ENCODE results near the gene TMEM169.
"Not testable (repeated sequence)": the region's sequence is repeated elsewhere in the genome, so short reads cannot be mapped to it uniquely, and the experiment has no call there.

The TMEM169 gene

GRCh38 chr2:216080048-216080447, 1.7 kb upstream of the TMEM169 start:
- H3K36me3 Mint-ChIP-seq (ENCODE audit: low read depth); H3K27ac Mint-ChIP-seq; H3K9me3 Mint-ChIP-seq; H3K27me3 Mint-ChIP-seq (ENCODE audit: low read depth): not testable (repeated sequence)
- Mint-ChIP-seq H3K4me3 (peak overlapping the region; percentile 92), H3K4me1 (ENCODE audit: low read depth) (peaks cover 42% of the 10 kb centered on the region)

GRCh38 chr2:216081012-216081411, 707 bp upstream of the TMEM169 start:
- peaks cover 43% of the 10 kb centered on the region for H3K4me1 Mint-ChIP-seq (ENCODE audit: low read depth)
- no peaks in the 10 kb centered on the region for H3K27me3 Mint-ChIP-seq (ENCODE audit: low read depth)
- H3K9me3 Mint-ChIP-seq: no peaks in the 10 kb centered on the region
- H3K4me3 Mint-ChIP-seq: peak overlapping the region; percentile 92
- peak overlapping the region; percentile 79 for H3K27ac Mint-ChIP-seq
- peaks cover 7% of the 10 kb centered on the region for H3K36me3 Mint-ChIP-seq (ENCODE audit: low read depth)

GRCh38 chr2:216082117-216082711, 495 bp downstream of the TMEM169 start:
- H3K27me3 Mint-ChIP-seq (ENCODE audit: low read depth): no peaks in the 10 kb centered on the region
- H3K4me3 Mint-ChIP-seq: peak overlapping the region; percentile 92
- peak overlapping the region; percentile 79 for H3K27ac Mint-ChIP-seq
- H3K36me3 Mint-ChIP-seq (ENCODE audit: low read depth): peaks cover 12% of the 10 kb centered on the region
- peaks cover 52% of the 10 kb centered on the region for H3K4me1 Mint-ChIP-seq (ENCODE audit: low read depth)
- H3K9me3 Mint-ChIP-seq: no peaks in the 10 kb centered on the region

GRCh38 chr2:216082805-216083204, 1.1 kb downstream of the TMEM169 start:
- Mint-ChIP-seq H3K4me3 (peak overlapping the region; percentile 92), H3K4me1 (ENCODE audit: low read depth) (peaks cover 52% of the 10 kb centered on the region), H3K27me3 (ENCODE audit: low read depth) (no peaks in the 10 kb centered on the region), H3K9me3 (no peaks in the 10 kb centered on the region), H3K27ac (peak overlapping the region; percentile 74), H3K36me3 (ENCODE audit: low read depth) (peaks cover 12% of the 10 kb centered on the region)

- Mint-ChIP-seq H3K4me3 (peak overlapping the region; percentile 65), H3K27ac (peak overlapping the region; percentile 91), H3K36me3 (ENCODE audit: low read depth) (peaks cover 12% of the 10 kb centered on the region), H3K27me3 (ENCODE audit: low read depth) (no peaks in the 10 kb centered on the region), H3K9me3 (no peaks in the 10 kb centered on the region), H3K4me1 (ENCODE audit: low read depth) (peaks cover 50% of the 10 kb centered on the region)
Measured at GRCh38 chr2:216083464-216084281, 2.0 kb downstream of the TMEM169 start.

GRCh38 chr2:216084547-216084946, 2.8 kb downstream of the TMEM169 start:
- Mint-ChIP-seq H3K4me1 (ENCODE audit: low read depth) (peaks cover 48% of the 10 kb centered on the region), H3K36me3 (ENCODE audit: low read depth) (peaks cover 13% of the 10 kb centered on the region), H3K4me3 (peak overlapping the region; percentile 63)

GRCh38 chr2:216086207-216086893, 4.6 kb downstream of the TMEM169 start:
- Mint-ChIP-seq H3K36me3 (ENCODE audit: low read depth) (peaks cover 13% of the 10 kb centered on the region), H3K4me1 (ENCODE audit: low read depth) (peaks cover 53% of the 10 kb centered on the region), H3K9me3 (peaks cover 5% of the 10 kb centered on the region), H3K27me3 (ENCODE audit: low read depth) (no peaks in the 10 kb centered on the region), H3K4me3 (no peak overlapping the region), H3K27ac (peak overlapping the region; percentile 66)

More at GRCh38 chr2:216084547-216084946, 2.8 kb downstream of the TMEM169 start:
- H3K9me3 Mint-ChIP-seq: no peaks in the 10 kb centered on the region
- H3K27me3 Mint-ChIP-seq (ENCODE audit: low read depth): no peaks in the 10 kb centered on the region
- H3K27ac Mint-ChIP-seq: peak overlapping the region; percentile 91

- Mint-ChIP-seq H3K27me3 (ENCODE audit: low read depth) (no peaks in the 10 kb centered on the region), H3K4me1 (ENCODE audit: low read depth) (peaks cover 21% of the 10 kb centered on the region), H3K9me3 (peaks cover 5% of the 10 kb centered on the region), H3K4me3 (no peak overlapping the region), H3K36me3 (ENCODE audit: low read depth) (peaks cover 9% of the 10 kb centered on the region), H3K27ac (peak overlapping the region; percentile 21)
Measured at GRCh38 chr2:216090369-216090786, 8.7 kb downstream of the TMEM169 start.

GRCh38 chr2:216092646-216093045, 10.9 kb downstream of the TMEM169 start:
- H3K9me3 Mint-ChIP-seq: peaks cover 5% of the 10 kb centered on the region
- no peak overlapping the region for H3K27ac Mint-ChIP-seq
- no peaks in the 10 kb centered on the region for H3K27me3 Mint-ChIP-seq (ENCODE audit: low read depth)
- peaks cover 4% of the 10 kb centered on the region for H3K36me3 Mint-ChIP-seq (ENCODE audit: low read depth)
- no peak overlapping the region for H3K4me3 Mint-ChIP-seq
- H3K4me1 Mint-ChIP-seq (ENCODE audit: low read depth): peaks cover 11% of the 10 kb centered on the region

- H3K27me3 Mint-ChIP-seq (ENCODE audit: low read depth): no peaks in the 10 kb centered on the region
- H3K36me3 Mint-ChIP-seq (ENCODE audit: low read depth): peaks cover 3% of the 10 kb centered on the region
- peaks cover 4% of the 10 kb centered on the region for H3K9me3 Mint-ChIP-seq
- no peak overlapping the region for H3K4me3 Mint-ChIP-seq
- H3K4me1 Mint-ChIP-seq (ENCODE audit: low read depth): peaks cover 10% of the 10 kb centered on the region
- no peak overlapping the region for H3K27ac Mint-ChIP-seq
Measured at GRCh38 chr2:216094701-216095100, 13.0 kb downstream of the TMEM169 start.

GRCh38 chr2:216098421-216099334, 17.0 kb downstream of the TMEM169 start:
- H3K4me3 Mint-ChIP-seq: no peak overlapping the region
- H3K36me3 Mint-ChIP-seq (ENCODE audit: low read depth): peaks cover 6% of the 10 kb centered on the region
- H3K27ac Mint-ChIP-seq: no peak overlapping the region
- H3K9me3 Mint-ChIP-seq: no peaks in the 10 kb centered on the region
- H3K4me1 Mint-ChIP-seq (ENCODE audit: low read depth): no peaks in the 10 kb centered on the region
- H3K27me3 Mint-ChIP-seq (ENCODE audit: low read depth): no peaks in the 10 kb centered on the region

- Mint-ChIP-seq H3K4me1 (ENCODE audit: low read depth) (no peaks in the 10 kb centered on the region), H3K27ac (no peak overlapping the region), H3K9me3 (no peaks in the 10 kb centered on the region), H3K36me3 (ENCODE audit: low read depth) (peaks cover 6% of the 10 kb centered on the region), H3K27me3 (ENCODE audit: low read depth) (no peaks in the 10 kb centered on the region), H3K4me3 (no peak overlapping the region)
Measured at GRCh38 chr2:216101109-216101508, 19.4 kb downstream of the TMEM169 start.

- Mint-ChIP-seq H3K9me3 (no peaks in the 10 kb centered on the region), H3K4me3 (no peak overlapping the region), H3K36me3 (ENCODE audit: low read depth) (peaks cover 6% of the 10 kb centered on the region), H3K27me3 (ENCODE audit: low read depth) (no peaks in the 10 kb centered on the region), H3K4me1 (ENCODE audit: low read depth) (no peaks in the 10 kb centered on the region), H3K27ac (no peak overlapping the region)
Measured at GRCh38 chr2:216103213-216103612, 21.5 kb downstream of the TMEM169 start.

GRCh38 chr2:216104691-216105090, 23.0 kb downstream of the TMEM169 start:
- Mint-ChIP-seq H3K27ac (no peak overlapping the region), H3K4me1 (ENCODE audit: low read depth) (peaks cover 8% of the 10 kb centered on the region), H3K4me3 (no peak overlapping the region), H3K9me3 (no peaks in the 10 kb centered on the region), H3K27me3 (ENCODE audit: low read depth) (peaks cover 3% of the 10 kb centered on the region), H3K36me3 (ENCODE audit: low read depth) (peaks cover 10% of the 10 kb centered on the region)

Measured in T-helper 1 cell treated with Interleukin-12 subunit alpha and Interleukin-12 subunit beta and Interleukin-4 antibody, amounts not matched to agents 30 μg/mL and 1 μg/mL, for 36 hours (primary cell).